HG03457 (cell line): ENCODE measurements around the gene TTC28.

Experiments used
- ATAC-seq: cut with Tn5 transposase; IDR thresholded peaks from one replicate; pipeline ENCODE4 v1.9.1; 2021; ENCODE audit warnings: moderate number of reproducible peaks; ENCODE audit not compliant: unreplicated experiment

Gene TTC28

DNA sequence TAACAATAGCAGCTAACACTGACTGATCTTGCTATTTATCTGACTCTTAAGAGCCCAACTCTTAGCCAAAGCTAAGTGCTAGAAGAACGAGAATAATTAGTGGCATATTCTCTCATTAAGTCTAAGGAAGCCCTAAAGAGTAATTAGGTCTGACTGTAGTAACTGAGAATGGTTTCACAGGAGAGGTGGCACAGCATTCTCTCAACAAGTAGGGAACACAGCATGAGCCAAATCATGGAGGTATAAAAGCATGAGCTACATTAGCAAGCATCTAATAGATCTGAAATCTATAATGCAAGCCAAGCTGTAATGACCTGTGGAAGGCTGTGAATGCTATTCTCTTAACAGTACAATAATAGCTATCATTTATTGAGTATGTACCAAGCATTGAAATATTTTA, 230.6 kb downstream of the TTC28 start:
- no peak for ATAC-seq

DNA sequence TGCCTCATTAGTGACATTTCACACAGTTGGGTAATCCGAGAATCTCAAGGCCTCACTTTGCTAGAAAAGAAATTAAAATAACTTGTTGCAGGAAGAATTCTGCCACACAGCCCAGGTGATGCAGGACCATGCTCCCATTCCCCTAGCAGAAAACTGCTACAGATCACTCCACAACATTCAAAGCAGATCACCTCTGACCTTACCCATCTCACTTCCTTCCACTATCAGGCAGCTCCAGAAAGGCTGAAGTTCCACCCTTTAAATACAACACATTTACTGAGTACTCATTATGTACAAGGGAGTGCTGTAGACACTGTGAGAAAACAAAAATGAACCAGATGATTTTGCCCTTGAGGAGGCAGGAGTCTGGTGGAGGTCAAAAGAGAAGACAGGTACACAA, 231.0 kb downstream of the TTC28 start:
- ATAC-seq: no peak

DNA sequence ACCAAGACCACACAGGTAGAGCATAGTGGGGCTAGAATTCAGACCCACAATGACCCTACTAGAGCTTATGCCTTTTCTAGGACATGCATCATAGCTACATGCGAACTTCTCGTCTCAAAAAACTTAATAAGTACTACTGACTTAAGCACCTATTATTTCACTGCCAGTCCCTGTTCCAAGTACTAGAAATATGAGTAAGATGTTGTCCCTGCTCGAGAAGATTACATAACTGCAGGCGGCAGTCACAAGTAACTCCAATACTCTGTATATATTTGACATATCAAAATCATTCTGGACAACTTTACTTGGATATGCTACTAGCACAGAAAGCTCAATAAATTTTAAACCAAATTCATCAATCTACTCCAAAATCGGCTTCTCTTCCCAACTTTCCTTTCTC, 235.0 kb downstream of the TTC28 start:
- no peak for ATAC-seq

DNA sequence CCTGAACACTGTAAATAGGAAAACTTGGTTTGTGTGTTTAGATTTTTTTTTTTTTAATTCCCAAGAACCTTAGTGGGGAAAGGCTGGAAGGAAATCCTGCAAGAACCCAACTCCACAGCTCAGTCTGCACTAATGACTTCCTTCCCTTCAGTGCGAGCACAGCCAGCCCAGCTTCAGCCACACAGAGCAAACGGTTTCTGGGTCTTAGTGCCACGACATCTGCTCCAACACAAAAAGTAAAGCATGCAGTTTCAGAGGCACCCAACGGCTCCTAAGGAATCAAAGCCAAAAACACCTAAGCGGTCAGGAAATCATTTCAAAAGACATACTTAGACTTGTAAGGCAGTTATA, 236.1 kb downstream of the TTC28 start:
- ATAC-seq: no peak

DNA sequence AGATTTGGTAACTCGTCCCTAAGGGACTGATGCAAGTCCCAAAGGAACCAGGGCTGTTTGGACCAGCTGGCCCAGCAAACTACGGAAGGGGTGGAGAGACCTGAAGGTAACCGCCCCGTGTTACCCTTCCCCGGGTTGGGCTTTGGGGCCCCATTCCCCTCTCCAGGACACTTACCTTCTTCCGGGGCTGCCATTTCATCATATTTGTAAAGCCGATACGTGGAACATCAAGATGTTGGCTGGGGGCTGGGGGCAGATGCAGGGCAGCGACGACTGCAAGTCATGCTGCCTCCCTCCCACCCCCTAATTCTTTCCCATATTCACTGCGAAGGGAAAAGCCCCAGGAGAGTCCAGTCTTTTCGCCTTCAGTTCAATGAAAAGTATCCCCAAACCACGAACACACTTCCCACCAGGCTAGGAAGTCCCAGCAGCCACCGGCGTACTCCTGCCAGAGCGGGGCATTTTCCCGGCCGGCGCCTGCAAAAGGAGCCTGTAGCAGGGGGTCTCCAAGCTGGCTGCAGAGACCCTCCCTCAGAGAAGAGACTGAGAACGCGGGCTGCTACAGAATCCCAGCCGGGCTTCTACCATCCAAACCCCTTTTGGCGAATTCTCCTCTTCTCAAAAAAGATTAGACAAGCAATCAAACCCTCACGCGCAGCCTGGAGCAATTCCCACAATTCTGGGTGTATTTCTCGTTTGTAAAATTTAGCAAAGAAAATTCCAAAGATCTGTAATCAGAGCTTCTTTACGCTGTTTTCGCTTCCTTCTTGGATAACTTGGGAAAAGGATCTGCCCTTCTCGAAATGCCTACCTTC, 236.7 kb downstream of the TTC28 start:
- ATAC-seq: no peak

DNA sequence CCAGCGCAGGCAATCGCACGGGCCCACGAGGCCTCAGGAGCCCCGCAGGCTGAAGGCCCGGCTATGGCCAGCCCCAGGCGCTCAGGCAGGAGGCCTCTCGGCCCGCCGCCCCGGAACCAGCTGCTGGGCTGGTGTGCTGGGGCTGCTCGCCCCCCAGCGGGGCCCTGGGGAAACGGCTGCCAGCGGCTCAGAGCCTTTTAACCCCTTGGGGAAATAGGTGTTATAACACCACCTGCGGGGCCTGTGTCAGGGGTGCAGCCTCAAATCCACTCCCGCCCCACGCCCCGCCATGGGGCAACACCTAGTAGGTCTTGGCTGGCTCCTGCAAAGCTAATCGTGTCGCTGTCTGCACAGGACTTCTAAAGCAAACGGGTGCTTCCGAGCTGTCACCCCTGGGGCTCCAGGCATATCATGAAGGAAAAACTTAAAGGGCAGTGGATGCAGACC, 237.4 kb downstream of the TTC28 start:
- no peak for ATAC-seq

DNA sequence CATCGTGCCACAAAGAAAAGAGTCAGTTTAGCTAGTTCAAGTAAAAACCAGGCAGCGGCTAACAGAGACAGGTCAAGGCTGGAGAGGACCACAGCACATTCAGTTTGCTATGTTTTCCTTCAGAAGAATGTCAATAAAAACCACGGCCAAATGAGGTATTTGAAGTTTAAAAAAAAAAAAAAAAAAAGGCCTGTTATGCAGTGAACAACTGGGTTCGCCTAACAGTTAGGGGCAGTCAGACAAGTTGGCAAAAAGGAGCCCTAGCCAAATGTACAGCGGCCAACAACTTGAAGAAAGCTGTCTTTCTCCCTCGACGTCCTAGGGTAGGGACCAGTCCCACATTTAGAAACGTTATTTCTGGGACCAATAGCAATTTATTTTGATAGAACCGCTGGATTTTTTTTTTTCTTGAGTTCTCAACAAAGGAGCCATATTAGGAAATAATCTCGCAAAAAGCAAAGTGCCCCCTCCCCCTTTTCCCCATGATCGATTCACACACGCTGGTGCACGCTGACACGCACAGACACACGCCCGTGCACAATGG, 237.8 kb downstream of the TTC28 start:
- ATAC-seq: no peak

DNA sequence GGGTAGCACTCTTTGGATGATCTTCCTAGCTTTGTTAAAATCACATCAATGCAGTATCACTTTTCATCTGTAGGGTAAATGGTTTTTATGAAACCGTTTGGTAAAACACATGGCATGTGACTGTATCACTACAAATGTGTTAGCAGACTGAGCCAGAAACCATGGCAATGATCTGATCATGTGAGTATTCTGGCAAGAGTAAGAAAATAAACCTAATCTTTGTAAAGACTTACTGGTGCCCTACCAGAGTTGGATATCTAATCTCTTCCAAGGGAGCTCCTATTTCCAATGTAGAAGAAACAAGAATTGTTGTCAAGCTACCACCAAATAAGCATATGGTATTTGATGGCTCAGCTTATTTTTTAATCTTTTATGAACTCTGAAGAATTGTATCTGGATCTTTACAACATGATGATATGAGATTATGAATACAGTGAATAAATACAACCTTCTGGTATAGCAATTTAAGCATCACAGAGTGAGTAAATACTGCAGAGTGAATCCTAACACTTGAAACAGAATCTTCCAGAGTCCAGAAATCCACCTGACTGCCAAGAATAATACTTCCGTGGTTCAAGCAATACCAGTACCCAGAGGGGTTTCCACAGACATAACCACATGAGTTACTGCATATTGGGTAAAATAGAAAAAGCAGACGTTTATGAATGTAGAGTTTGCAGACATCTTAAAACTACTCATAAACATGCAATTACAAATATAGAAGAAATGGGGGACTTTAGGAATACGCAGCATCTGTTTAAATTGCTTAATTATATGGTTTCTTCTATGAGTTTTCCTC, 238.8 kb downstream of the TTC28 start:
- ATAC-seq: no peak

DNA sequence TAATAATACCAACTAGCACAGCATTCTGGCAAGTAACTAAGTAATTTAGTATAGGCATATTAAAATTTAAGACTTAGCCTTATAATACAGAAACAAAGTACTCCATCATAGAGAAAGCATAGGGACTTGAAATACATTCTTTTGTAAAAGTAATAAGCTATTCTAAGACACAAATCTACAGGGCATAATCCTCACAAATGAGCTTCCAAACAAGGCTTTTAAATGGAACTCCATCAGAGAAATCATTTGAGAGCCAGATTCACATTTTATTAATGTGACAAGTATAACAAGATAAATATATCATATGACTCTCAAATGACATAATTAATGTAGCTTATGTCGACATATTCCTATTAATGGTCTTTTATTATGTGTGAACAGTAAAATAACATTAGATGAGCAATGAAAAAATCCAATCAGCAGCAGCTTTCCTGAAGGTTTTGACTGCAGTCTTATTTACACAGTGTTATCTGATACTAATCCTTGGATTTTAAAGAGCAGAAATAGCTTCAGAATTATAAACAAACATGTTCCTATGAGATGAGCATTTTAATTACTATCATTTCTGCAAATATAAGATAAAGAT, 241.4 kb downstream of the TTC28 start:
- ATAC-seq: no peak

DNA sequence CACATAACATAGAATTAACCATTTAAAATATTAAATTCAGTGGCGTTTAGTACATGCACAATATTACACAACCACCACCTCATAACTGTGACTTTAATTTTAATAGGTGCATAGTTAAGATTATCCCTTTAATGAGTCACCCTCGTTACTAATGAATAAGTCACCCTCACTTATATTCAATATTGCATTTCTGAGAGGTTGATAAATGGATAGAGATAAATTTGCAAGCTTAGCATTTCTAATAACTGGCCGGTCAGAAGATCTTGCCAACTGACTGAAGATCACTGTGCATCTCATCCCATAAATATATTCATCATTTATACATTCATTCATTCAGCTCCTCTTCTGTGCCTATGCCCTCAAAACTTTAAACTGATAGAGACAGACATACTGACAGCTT, 243.7 kb downstream of the TTC28 start:
- no peak for ATAC-seq

DNA sequence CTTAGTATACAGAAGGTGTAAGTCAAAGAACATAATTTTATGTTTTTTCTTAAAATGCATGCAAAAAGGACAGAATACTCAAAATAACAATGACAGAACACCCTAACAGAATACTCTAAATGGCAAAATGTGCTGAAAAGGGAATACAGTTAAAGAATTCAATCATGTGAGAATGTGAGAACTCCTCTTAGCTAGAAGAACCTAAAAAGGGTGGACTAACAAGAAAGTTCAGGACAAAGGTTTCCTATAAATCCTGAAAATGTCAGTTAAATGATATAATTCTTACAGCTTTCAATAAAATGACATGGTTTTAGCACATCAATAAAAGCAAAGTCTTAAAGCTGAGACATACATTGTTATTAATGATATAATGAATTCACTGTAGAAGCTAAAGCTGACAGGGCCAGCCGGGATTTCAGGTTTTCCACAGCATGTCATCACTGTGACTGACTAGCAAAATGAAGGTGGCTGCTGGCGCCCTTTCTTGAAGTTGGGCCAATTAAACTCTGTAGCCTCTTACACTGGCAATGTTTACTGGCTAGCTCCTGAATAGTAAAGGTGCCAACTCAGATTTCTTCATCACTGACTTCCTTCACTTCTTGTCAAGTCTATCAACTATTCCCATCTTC, 244.4 kb downstream of the TTC28 start:
- no peak for ATAC-seq

DNA sequence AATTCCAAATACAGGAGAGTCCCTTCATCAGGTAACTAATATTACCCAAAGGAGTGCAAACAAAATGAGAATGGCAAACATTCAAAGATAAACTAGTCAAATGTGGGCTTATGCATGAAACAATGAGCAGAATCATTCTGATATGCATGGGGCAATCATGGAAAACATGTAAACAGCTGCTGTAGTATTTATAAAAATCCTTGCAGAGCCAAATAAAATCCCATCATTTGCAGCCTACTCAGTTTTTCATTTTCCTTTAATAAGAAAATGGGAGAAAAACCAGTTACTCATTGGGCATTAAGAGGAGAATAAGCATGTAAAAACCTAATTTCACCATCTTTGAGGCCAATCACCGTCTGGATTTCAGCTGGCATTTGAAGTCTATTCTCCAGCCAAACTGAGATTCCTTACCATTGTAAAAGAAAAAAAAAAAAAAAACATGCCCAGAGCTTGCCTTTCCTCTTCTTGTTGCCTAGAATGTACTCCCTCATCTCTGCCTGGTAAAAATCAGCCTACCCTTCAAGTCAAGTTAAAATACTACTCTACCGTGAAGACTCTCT, 249.1 kb downstream of the TTC28 start:
- no peak for ATAC-seq

DNA sequence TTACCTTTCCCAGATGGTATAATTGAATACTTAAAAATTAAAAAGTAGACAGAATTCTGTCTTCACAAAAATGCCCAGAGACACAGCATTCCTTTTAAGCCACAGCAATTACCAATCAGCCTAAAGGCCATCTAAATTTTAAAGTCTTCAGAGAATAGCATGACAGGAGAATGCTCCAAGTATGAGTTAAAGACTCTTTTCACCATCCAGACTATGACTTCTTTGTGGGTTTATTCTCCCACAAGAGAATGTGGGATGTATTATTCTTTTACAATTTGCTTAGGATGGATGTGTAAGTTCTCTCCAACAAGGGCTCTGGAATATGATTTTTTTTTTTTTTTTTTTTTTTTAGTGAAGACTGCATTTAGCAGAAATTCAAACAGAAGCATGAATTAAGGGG, 249.9 kb downstream of the TTC28 start:
- no peak for ATAC-seq

DNA sequence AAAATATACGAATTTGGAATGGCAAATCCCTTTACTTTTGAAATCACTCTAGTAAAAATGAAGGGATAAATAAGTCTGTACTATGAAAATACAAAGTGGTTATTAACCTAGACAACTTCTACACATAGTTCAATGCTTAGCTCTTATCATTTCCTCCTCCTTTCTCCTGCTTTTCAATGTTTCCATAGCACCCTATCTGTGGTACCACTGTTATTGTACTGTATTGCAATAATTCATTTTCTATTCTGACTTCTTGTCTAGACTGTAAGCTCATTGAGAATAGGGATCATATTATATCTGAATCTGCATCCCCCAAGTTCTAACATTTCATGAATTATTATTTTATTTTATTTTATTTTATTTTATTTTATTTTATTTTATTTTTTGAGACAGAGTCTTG, 251.4 kb downstream of the TTC28 start:
- no peak for ATAC-seq

DNA sequence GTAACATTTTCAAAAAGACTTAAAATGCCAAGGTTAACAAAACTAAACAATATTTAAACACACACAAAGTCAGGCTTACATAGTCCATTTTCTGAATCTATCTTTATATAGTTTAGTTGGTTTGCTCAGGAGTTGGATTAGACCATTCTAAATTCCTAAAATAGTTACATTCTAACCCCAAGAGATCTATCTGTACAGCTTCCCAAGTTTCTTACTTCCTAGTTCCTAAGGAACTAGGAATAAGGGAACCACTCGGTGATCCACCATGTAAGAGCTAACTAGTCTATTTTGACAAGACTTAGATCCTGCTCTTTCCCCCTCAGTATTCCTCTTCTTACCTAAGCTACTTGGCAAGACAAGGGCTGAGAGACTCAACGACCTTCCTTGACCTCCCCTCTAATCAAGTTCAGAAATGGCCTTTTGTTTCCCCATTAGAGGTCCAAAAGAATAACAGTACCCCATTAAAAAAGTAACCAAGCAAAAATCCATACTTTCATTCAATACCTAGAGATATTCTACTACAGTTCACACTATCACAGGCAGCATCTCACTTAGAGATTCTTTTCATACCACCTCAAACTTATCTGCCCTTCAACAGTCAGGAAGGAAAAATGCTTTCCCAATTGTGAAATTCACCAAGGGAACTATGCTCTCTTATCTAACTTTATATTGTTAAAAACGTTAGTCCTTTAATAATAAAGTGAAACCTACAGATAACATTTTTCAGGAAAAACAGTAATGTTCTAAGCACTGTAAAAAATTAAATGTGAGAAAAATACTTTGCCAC, 253.1 kb downstream of the TTC28 start:
- ATAC-seq: no peak

DNA sequence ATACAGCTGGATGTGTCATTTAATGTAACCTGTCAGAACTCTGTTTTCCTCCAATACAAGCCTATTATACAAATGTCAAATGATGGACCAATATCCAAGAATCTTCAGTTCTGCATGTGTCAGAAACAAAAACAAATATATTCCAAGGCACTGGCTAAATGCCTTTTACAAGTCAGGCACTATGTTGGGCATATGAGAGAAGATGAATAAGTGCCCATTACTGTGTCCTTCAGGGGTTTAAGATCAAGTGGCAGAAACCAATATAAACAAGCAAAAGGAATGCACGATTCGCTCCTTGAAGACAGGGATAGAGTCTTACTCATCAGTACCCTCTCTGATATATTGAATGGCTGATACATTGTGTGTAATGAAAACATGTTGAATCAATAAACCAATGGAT, 254.4 kb downstream of the TTC28 start:
- no peak for ATAC-seq

DNA sequence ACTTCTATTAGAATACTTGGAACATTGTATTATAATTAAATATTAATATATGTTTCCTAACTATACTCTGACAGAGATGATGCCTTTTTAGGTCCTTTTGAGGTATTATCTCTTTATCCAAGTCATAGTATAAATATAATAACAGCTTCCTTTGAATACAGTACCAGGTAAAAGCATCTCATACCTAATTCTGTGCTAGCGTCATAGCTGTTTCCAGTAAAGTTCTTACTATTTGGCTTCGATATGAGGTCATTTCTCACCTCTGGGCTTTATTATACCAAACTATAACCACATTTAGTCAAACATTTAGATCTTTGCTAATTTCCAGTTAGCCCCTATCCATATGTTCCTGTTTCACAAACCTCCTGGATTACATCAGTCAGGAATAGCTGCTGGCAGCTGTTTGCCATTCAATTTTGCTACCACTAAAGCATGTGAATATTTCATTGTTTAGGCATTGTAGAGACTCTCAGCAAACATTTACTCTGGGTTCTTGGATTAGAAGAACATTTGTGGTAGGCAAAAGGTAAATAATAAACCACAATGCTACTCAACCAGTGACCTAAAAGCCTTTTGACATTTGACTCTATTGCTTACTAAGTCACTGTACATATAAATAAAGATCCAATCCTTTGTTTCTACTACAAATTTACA, 255.1 kb downstream of the TTC28 start:
- ATAC-seq: no peak

DNA sequence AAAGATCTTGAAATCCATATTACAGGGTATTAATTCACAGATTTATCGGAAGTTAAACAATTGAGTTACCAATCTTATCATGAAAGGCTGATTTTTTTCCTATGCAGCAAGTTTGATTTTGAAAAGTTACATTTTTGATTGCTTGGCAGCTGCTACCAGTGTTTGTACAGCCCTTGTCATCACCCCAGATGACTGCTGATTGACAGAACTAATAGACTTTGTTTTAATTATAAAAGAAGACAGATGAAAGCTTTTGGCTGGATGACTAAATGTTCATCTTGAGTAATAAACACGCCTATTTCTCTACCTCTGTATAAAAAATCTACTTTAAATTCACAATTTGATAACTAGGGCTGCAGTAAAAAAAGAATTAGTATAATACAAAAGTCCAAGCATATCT, 259.7 kb downstream of the TTC28 start:
- no peak for ATAC-seq

DNA sequence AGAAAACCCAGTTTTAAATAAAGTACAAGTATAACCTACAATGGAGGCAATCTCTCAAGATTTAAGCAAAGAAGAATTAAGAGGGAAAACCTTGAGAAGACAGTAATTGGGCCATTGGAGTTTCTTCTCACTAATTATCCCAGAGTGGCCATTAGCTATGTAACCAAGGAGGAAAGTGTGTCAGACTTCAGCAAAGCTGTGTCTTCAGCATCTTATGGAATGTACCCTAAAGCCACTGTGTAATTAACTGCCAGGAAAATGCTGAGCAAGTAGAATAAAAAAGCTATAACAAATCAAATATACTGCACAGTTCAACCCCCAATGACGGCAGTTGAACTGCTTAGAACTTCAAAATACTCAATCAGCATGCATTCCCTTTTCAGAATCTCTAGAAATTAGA, 261.6 kb downstream of the TTC28 start:
- no peak for ATAC-seq

DNA sequence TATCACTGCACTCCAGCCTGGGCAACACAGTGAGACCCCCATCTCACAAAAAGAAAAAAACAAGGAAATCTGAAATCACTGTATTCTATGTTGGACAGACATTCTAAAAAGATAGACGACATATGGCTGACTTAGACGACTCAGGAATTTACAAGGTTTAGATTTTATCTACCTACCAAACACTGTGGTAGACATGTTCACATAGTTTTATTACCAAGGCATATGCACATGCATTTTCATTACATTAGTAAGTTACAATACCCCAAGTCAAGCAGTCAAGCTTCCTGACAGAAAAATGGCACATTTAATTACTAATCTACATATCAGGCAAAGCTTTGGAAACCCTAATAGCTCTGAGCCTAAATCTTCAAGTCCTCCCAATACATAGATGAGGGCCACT, 262.2 kb downstream of the TTC28 start:
- no peak for ATAC-seq
